GM21526 (cell line): Measurements from ENCODE around the gene ACYP2.

Experiments
- ATAC-seq: cut with Tn5 transposase; IDR thresholded peaks from one replicate; pipeline ENCODE4 v1.9.1; 2021; ENCODE audit warnings: moderate library complexity; ENCODE audit not compliant: unreplicated experiment, low FRiP score

ACYP2 gene

DNA sequence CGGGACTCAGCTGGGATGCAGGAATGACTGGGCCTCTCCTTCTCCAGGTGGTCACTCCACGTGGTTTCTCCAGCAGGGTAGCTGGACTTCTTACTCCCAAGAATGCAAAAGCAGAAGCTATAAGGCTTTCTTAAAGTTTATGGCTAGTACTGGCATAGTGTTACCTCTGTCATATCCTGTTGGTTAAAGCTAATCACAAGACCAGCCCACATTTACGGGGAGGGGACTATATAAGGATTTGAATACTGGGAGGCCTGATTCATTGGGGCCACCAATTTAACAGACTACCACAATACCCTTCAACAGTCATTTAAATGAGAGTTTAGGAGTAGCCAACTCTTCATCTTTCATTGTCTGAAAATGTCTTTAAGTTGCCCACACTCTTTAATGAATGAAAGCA lies 235.0 kb downstream of the ACYP2 start:
- no peak for ATAC-seq

DNA sequence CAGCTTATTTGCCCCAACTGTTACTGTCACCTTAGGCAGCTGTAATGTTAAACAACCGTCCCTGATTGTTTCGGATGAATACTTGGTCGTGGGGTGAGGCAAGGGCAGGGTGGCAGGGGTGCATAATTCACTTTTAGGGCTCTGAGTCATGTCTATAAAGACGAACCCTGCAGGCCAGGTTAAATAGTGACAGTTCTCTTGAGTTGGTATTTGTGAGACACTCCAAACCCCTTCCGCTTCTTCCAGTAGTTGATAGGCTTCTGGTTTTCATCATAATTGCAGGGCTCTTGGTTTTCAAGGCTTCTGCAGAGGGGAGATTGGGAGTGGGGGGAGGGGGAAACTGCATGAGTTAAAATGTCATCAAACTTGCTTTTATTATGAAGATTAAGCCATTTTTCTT lies 237.8 kb downstream of the ACYP2 start:
- no peak for ATAC-seq
